Sigmoid colon (tissue), 4 donors: ENCODE data around the gene MAOA.

Source experiments
- POLR2AphosphoS5 ChIP-seq, 4 donors: sonication (generic); formaldehyde crosslinking; IDR thresholded peaks; one replicate each; pipeline ENCODE4 v1.6.1; 2017; ENCODE audit warnings: antibody characterized with exemption in 4 of 4
- TF ChIP-seq, protein P1 (sequence below), 4 experiments: fragments of 450-650 bp in 3 of 4; fragments of 200-600 bp in 1 of 4; IDR thresholded peaks; one replicate each; pipeline ENCODE4 v1.5.1; 2016 to 2019; ENCODE audit warnings: antibody characterized with exemption in 4 of 4, mild to moderate bottlenecking in 3 of 4, moderate library complexity in 2 of 4

GRCh38 chrX:43718546-43718945, 62.4 kb downstream of the MAOA start:
- no peak for TF ChIP-seq POLR2AphosphoS5 (IDR thresholded peaks at IDR 0.05)
- TF ChIP-seq, protein P1, sequence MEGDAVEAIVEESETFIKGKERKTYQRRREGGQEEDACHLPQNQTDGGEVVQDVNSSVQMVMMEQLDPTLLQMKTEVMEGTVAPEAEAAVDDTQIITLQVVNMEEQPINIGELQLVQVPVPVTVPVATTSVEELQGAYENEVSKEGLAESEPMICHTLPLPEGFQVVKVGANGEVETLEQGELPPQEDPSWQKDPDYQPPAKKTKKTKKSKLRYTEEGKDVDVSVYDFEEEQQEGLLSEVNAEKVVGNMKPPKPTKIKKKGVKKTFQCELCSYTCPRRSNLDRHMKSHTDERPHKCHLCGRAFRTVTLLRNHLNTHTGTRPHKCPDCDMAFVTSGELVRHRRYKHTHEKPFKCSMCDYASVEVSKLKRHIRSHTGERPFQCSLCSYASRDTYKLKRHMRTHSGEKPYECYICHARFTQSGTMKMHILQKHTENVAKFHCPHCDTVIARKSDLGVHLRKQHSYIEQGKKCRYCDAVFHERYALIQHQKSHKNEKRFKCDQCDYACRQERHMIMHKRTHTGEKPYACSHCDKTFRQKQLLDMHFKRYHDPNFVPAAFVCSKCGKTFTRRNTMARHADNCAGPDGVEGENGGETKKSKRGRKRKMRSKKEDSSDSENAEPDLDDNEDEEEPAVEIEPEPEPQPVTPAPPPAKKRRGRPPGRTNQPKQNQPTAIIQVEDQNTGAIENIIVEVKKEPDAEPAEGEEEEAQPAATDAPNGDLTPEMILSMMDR (IDR thresholded peaks at IDR 0.05) = no peak
